ENCODE measurements around the gene GRHPR. TPM values are rescaled to one million over a fixed set of nuclear protein-coding genes. Genes with fewer than 3 reads are reported as not detected.
"Not testable (repeated sequence)": the region's sequence is repeated elsewhere in the genome, so short reads cannot be mapped to it uniquely, and the experiment has no call there.

Gene GRHPR
- total RNA-seq, 1 experiment from 2014 or later = 195 TPM

GRCh38 chr9:37420271-37421215 lies 2.0 kb upstream of the GRHPR start:
- DNase-seq (ENCODE audit: low read depth) = no peak

- DNase-seq (ENCODE audit: low read depth) = no peak
Observed at GRCh38 chr9:37421914-37422288, 595 bp upstream of the GRHPR start.

- no peak for DNase-seq (ENCODE audit: low read depth)
Observed at GRCh38 chr9:37423508-37423907, 1.0 kb downstream of the GRHPR start.

- no peak for DNase-seq (ENCODE audit: low read depth)
Observed at GRCh38 chr9:37424204-37424685, 1.7 kb downstream of the GRHPR start.

- DNase-seq (ENCODE audit: low read depth) = no peak
Observed at GRCh38 chr9:37424686-37425297, 2.3 kb downstream of the GRHPR start.

GRCh38 chr9:37425298-37425752 lies 2.8 kb downstream of the GRHPR start:
- no peak for DNase-seq (ENCODE audit: low read depth)

- not testable (repeated sequence) for DNase-seq (ENCODE audit: low read depth)
Observed at GRCh38 chr9:37426431-37426830, 3.9 kb downstream of the GRHPR start.

- no peak for DNase-seq (ENCODE audit: low read depth)
Observed at GRCh38 chr9:37426846-37427245, 4.3 kb downstream of the GRHPR start.

- no peak for DNase-seq (ENCODE audit: low read depth)
Observed at GRCh38 chr9:37428345-37428744, 5.8 kb downstream of the GRHPR start.

- no peak for DNase-seq (ENCODE audit: low read depth)
Observed at GRCh38 chr9:37429441-37430285, 7.2 kb downstream of the GRHPR start.

- no peak for DNase-seq (ENCODE audit: low read depth)
Observed at GRCh38 chr9:37430841-37431597, 8.5 kb downstream of the GRHPR start.

- no peak for DNase-seq (ENCODE audit: low read depth)
Observed at GRCh38 chr9:37432020-37432419, 9.5 kb downstream of the GRHPR start.

- DNase-seq (ENCODE audit: low read depth) = no peak
Observed at GRCh38 chr9:37433867-37434371, 11.4 kb downstream of the GRHPR start.

- DNase-seq (ENCODE audit: low read depth) = no peak
Observed at GRCh38 chr9:37436540-37436939, 14.0 kb downstream of the GRHPR start.

GRCh38 chr9:37437010-37437409 lies 14.5 kb downstream of the GRHPR start:
- no peak for DNase-seq (ENCODE audit: low read depth)

- DNase-seq (ENCODE audit: low read depth) = no peak
Observed at GRCh38 chr9:37437621-37438020, 15.1 kb downstream of the GRHPR start.

- DNase-seq (ENCODE audit: low read depth) = no peak
Observed at GRCh38 chr9:37438359-37438758, 15.9 kb downstream of the GRHPR start.

GRCh38 chr9:37441776-37442370 lies 19.4 kb downstream of the GRHPR start:
- no peak for DNase-seq (ENCODE audit: low read depth)

GRCh38 chr9:37442556-37442955 lies 20.1 kb downstream of the GRHPR start:
- no peak for DNase-seq (ENCODE audit: low read depth)

GRCh38 chr9:37443566-37443965 lies 21.1 kb downstream of the GRHPR start:
- no peak for DNase-seq (ENCODE audit: low read depth)

Measured in LHCN-M2 (cell line).